Large intestine (tissue), 3 donors: ENCODE results near the gene TMEM53. TPM values are rescaled to one million over a fixed set of nuclear protein-coding genes. Genes with fewer than 3 reads are reported as not detected.
"Not testable (repeated sequence)": the region's sequence is repeated elsewhere in the genome, so short reads cannot be mapped to it uniquely, and the experiment has no call there.

Source experiments
- DNase-seq, 2 donors: peaks; one replicate each; pipeline versions ENCODE4 v3.0.0 to v3.0.0-alpha.2; 2013
- H3K27ac ChIP-seq: one replicate; pipeline ENCODE4 v1.5.1; 2013; ENCODE audit warnings: low read length
- H3K27me3 ChIP-seq: 2 replicates; pipeline ENCODE4 v1.6.1; 2013; ENCODE audit warnings: low read length; ENCODE audit not compliant: control insufficient read depth, insufficient read depth
- H3K36me3 ChIP-seq: 2 replicates; pipeline ENCODE4 v1.6.1; 2013; ENCODE audit warnings: low read length; ENCODE audit not compliant: control insufficient read depth, insufficient read depth
- H3K4me1 ChIP-seq: one replicate; pipeline ENCODE4 v1.6.1; 2013; ENCODE audit warnings: low read length; ENCODE audit not compliant: control insufficient read depth, insufficient read depth
- H3K4me3 ChIP-seq: one replicate; pipeline ENCODE4 v1.5.1; 2013; ENCODE audit warnings: low read length
- H3K9me3 ChIP-seq: one replicate; pipeline ENCODE4 v1.6.1; 2013; ENCODE audit warnings: mild to moderate bottlenecking, low read depth, low read length, moderate library complexity; ENCODE audit not compliant: control insufficient read depth
- whole genome bisulfite sequencing: methylation state at CpG from one replicate; pipeline ENCODE4 v1.1.5; 2013; ENCODE audit warnings: low lambda C conversion rate; ENCODE audit not compliant: insufficient coverage; 5-methylcytosine and 5-hydroxymethylcytosine counted together
- polyA plus RNA-seq: library from polyadenylated mRNA; unstranded; fragments of 120-200 nt; gene quantifications from one replicate; pipeline ENCODE4 v1.2.1, GENCODE V29; 2013

TMEM53 gene
- polyA plus RNA-seq, 1 donor = 14.7 TPM

- H3K4me3 ChIP-seq = peak overlapping the region; percentile 78
- DNase-seq = no peak
- no peaks in the 10 kb centered on the region for H3K9me3 ChIP-seq
- no peaks in the 10 kb centered on the region for H3K36me3 ChIP-seq
- no peaks in the 10 kb centered on the region for H3K27me3 ChIP-seq
- peak overlapping the region; percentile 99 for H3K27ac ChIP-seq
- H3K4me1 ChIP-seq = peaks cover 32% of the 10 kb centered on the region
- WGBS = no CpG with 5 or more reads among the region's 16 CpGs
Observed at GRCh38 chr1:44673675-44674112, 587 bp downstream of the TMEM53 start.

- Histone ChIP-seq H3K27ac (peak overlapping the region; percentile 99), H3K4me1 (peaks cover 32% of the 10 kb centered on the region), H3K9me3 (no peaks in the 10 kb centered on the region), H3K27me3 (no peaks in the 10 kb centered on the region), H3K4me3 (peak overlapping the region; percentile 78), H3K36me3 (no peaks in the 10 kb centered on the region)
- DNase-seq = no peak
- WGBS = 100% methylated on average over 1 of the region's 14 CpGs
Observed at GRCh38 chr1:44672961-44673674, 1.2 kb downstream of the TMEM53 start.

- no CpG with 5 or more reads among the region's 13 CpGs for WGBS
Observed at GRCh38 chr1:44672254-44672955, 1.9 kb downstream of the TMEM53 start.

GRCh38 chr1:44670751-44671640 is 3.3 kb downstream of the TMEM53 start:
- Histone ChIP-seq H3K4me3 (no peak overlapping the region), H3K27me3 (no peaks in the 10 kb centered on the region), H3K9me3 (no peaks in the 10 kb centered on the region), H3K27ac (no peak overlapping the region), H3K4me1 (peaks cover 22% of the 10 kb centered on the region), H3K36me3 (no peaks in the 10 kb centered on the region)
- no CpG with 5 or more reads among the region's 10 CpGs for WGBS
- no peak for DNase-seq

More at GRCh38 chr1:44672254-44672955, 1.9 kb downstream of the TMEM53 start:
- H3K9me3 ChIP-seq = no peaks in the 10 kb centered on the region
- no peaks in the 10 kb centered on the region for H3K36me3 ChIP-seq
- H3K27ac ChIP-seq = no peak overlapping the region
- H3K4me1 ChIP-seq = peaks cover 32% of the 10 kb centered on the region
- H3K27me3 ChIP-seq = no peaks in the 10 kb centered on the region
- no peak overlapping the region for H3K4me3 ChIP-seq
- DNase-seq = peak in 1 of 2 donors; percentile 14

GRCh38 chr1:44666719-44667118 is 7.6 kb downstream of the TMEM53 start:
- WGBS = no CpG with 5 or more reads among the region's 1 CpG
- not testable (repeated sequence) for H3K36me3 ChIP-seq, H3K4me3 ChIP-seq, H3K27me3 ChIP-seq, H3K27ac ChIP-seq, H3K9me3 ChIP-seq, DNase-seq
- H3K4me1 ChIP-seq = peaks cover 12% of the 10 kb centered on the region

- no peak for DNase-seq
- 80% methylated on average over 1 of the region's 12 CpGs for WGBS
- no peaks in the 10 kb centered on the region for H3K9me3 ChIP-seq
- peaks cover 21% of the 10 kb centered on the region for H3K4me1 ChIP-seq
- H3K27me3 ChIP-seq = no peaks in the 10 kb centered on the region
- H3K27ac ChIP-seq = no peak overlapping the region
- no peaks in the 10 kb centered on the region for H3K36me3 ChIP-seq
- no peak overlapping the region for H3K4me3 ChIP-seq
Observed at GRCh38 chr1:44664730-44665370, 9.4 kb downstream of the TMEM53 start.

- DNase-seq = no peak
- WGBS = 67% methylated on average over 1 of the region's 5 CpGs
- Histone ChIP-seq H3K9me3 (no peaks in the 10 kb centered on the region), H3K4me1 (peaks cover 21% of the 10 kb centered on the region), H3K27ac (no peak overlapping the region), H3K36me3 (peaks cover 9% of the 10 kb centered on the region), H3K4me3 (no peak overlapping the region), H3K27me3 (no peaks in the 10 kb centered on the region)
Observed at GRCh38 chr1:44663417-44663816, 10.9 kb downstream of the TMEM53 start.

GRCh38 chr1:44662683-44663030 is 11.6 kb downstream of the TMEM53 start:
- Histone ChIP-seq H3K9me3 (no peaks in the 10 kb centered on the region), H3K27me3 (no peaks in the 10 kb centered on the region), H3K36me3 (peaks cover 9% of the 10 kb centered on the region), H3K4me1 (peaks cover 21% of the 10 kb centered on the region), H3K4me3 (no peak overlapping the region), H3K27ac (peak overlapping the region; percentile 46)
- 72% methylated on average over 2 of the region's 5 CpGs for WGBS
- DNase-seq = no peak

- H3K27me3 ChIP-seq = no peaks in the 10 kb centered on the region
- no peaks in the 10 kb centered on the region for H3K9me3 ChIP-seq
- peaks cover 11% of the 10 kb centered on the region for H3K36me3 ChIP-seq
- DNase-seq = peak in 1 of 2 donors; percentile 58
- no CpG with 5 or more reads among the region's 15 CpGs for WGBS
- peak overlapping the region; percentile 46 for H3K27ac ChIP-seq
- peaks cover 21% of the 10 kb centered on the region for H3K4me1 ChIP-seq
- H3K4me3 ChIP-seq = no peak overlapping the region
Observed at GRCh38 chr1:44661781-44662682, 12.2 kb downstream of the TMEM53 start.
